Stimulated activated CD8-positive, alpha-beta memory T cell treated with anti-CD3 and anti-CD28 coated beads, Interleukin-12 subunit alpha, Interleukin-12 subunit beta, amount 100 ng/mL, for 24 hours (primary cell): ENCODE measurements around the gene B4GALNT3.

Source experiments
- DNase-seq: peaks from one replicate; pipeline ENCODE4 v3.0.0-alpha.2; 2020; ENCODE audit errors: extremely low read depth

The B4GALNT3 gene

GRCh38 chr12:538731-539539 is 79.2 kb downstream of the B4GALNT3 start:
- DNase-seq: no peak

GRCh38 chr12:539540-540310 is 80.0 kb downstream of the B4GALNT3 start:
- no peak for DNase-seq

- DNase-seq: no peak
Observed at GRCh38 chr12:541676-542324, 82.1 kb downstream of the B4GALNT3 start.

GRCh38 chr12:542395-543113 is 82.8 kb downstream of the B4GALNT3 start:
- DNase-seq: no peak

GRCh38 chr12:543114-543451 is 83.3 kb downstream of the B4GALNT3 start:
- no peak for DNase-seq

GRCh38 chr12:544142-544541 is 84.4 kb downstream of the B4GALNT3 start:
- no peak for DNase-seq

GRCh38 chr12:544941-545635 is 85.3 kb downstream of the B4GALNT3 start:
- no peak for DNase-seq

- DNase-seq: no peak
Observed at GRCh38 chr12:545835-546234, 86.1 kb downstream of the B4GALNT3 start.

- DNase-seq: no peak
Observed at GRCh38 chr12:546265-546919, 86.7 kb downstream of the B4GALNT3 start.

GRCh38 chr12:546920-547845 is 87.4 kb downstream of the B4GALNT3 start:
- DNase-seq: peak; percentile 25

- DNase-seq: no peak
Observed at GRCh38 chr12:547883-548470, 88.2 kb downstream of the B4GALNT3 start.

GRCh38 chr12:549476-550082 is 89.8 kb downstream of the B4GALNT3 start:
- no peak for DNase-seq

- DNase-seq: no peak
Observed at GRCh38 chr12:550473-551260, 90.9 kb downstream of the B4GALNT3 start.

- DNase-seq: no peak
Observed at GRCh38 chr12:552466-552865, 92.7 kb downstream of the B4GALNT3 start.

- DNase-seq: no peak
Observed at GRCh38 chr12:553216-554000, 93.7 kb downstream of the B4GALNT3 start.

- no peak for DNase-seq
Observed at GRCh38 chr12:554001-554285, 94.2 kb downstream of the B4GALNT3 start.

GRCh38 chr12:556498-556897 is 96.8 kb downstream of the B4GALNT3 start:
- no peak for DNase-seq

GRCh38 chr12:558580-558979 is 98.8 kb downstream of the B4GALNT3 start:
- no peak for DNase-seq
